ENCODE results near the gene MTSS2. TPM values are rescaled to one million over a fixed set of nuclear protein-coding genes. Genes with fewer than 3 reads are reported as not detected.

The MTSS2 gene
- total RNA-seq, 2 donors from 2014 or later = 0.11 to 0.67 TPM

GRCh38 chr16:70721202-70721963, 35.5 kb upstream of the MTSS2 start:
- Mint-ChIP-seq H3K27me3 (no peaks in the 10 kb centered on the region), H3K36me3 (ENCODE audit: low read depth) (peaks cover 44% of the 10 kb centered on the region), H3K27ac (peak overlapping the region; percentile 3), H3K4me3 (no peak overlapping the region), H3K4me1 (peaks cover 5% of the 10 kb centered on the region), H3K9me3 (no peaks in the 10 kb centered on the region)
- ATAC-seq (replicated peaks) = no peak

- peaks cover 5% of the 10 kb centered on the region for H3K4me1 Mint-ChIP-seq
- H3K27me3 Mint-ChIP-seq = no peaks in the 10 kb centered on the region
- no peak overlapping the region for H3K4me3 Mint-ChIP-seq
- no peaks in the 10 kb centered on the region for H3K9me3 Mint-ChIP-seq
- H3K27ac Mint-ChIP-seq = peak overlapping the region; percentile 3
- ATAC-seq (replicated peaks) = no peak
- H3K36me3 Mint-ChIP-seq (ENCODE audit: low read depth) = peaks cover 44% of the 10 kb centered on the region
Observed at GRCh38 chr16:70720425-70721201, 34.8 kb upstream of the MTSS2 start.

- Mint-ChIP-seq H3K9me3 (no peaks in the 10 kb centered on the region), H3K36me3 (ENCODE audit: low read depth) (peaks cover 30% of the 10 kb centered on the region), H3K4me3 (no peak overlapping the region), H3K4me1 (peaks cover 5% of the 10 kb centered on the region), H3K27ac (no peak overlapping the region), H3K27me3 (no peaks in the 10 kb centered on the region)
- ATAC-seq (replicated peaks) = no peak
Observed at GRCh38 chr16:70717065-70717464, 31.2 kb upstream of the MTSS2 start.

GRCh38 chr16:70715860-70716357, 30.1 kb upstream of the MTSS2 start:
- H3K4me3 Mint-ChIP-seq = no peak overlapping the region
- no peak for ATAC-seq (replicated peaks)
- peaks cover 5% of the 10 kb centered on the region for H3K4me1 Mint-ChIP-seq
- H3K27me3 Mint-ChIP-seq = no peaks in the 10 kb centered on the region
- H3K9me3 Mint-ChIP-seq = no peaks in the 10 kb centered on the region
- no peak overlapping the region for H3K27ac Mint-ChIP-seq
- peaks cover 20% of the 10 kb centered on the region for H3K36me3 Mint-ChIP-seq (ENCODE audit: low read depth)

GRCh38 chr16:70715055-70715858, 29.4 kb upstream of the MTSS2 start:
- Mint-ChIP-seq H3K4me1 (no peaks in the 10 kb centered on the region), H3K36me3 (ENCODE audit: low read depth) (peaks cover 14% of the 10 kb centered on the region), H3K27ac (no peak overlapping the region), H3K9me3 (no peaks in the 10 kb centered on the region), H3K27me3 (no peaks in the 10 kb centered on the region), H3K4me3 (no peak overlapping the region)
- ATAC-seq (replicated peaks) = no peak

- Mint-ChIP-seq H3K4me1 (no peaks in the 10 kb centered on the region), H3K27me3 (no peaks in the 10 kb centered on the region), H3K4me3 (no peak overlapping the region), H3K36me3 (ENCODE audit: low read depth) (peaks cover 7% of the 10 kb centered on the region), H3K27ac (no peak overlapping the region), H3K9me3 (no peaks in the 10 kb centered on the region)
- ATAC-seq (replicated peaks) = no peak
Observed at GRCh38 chr16:70714581-70715054, 28.8 kb upstream of the MTSS2 start.

GRCh38 chr16:70713824-70714223, 28.0 kb upstream of the MTSS2 start:
- Mint-ChIP-seq H3K27me3 (no peaks in the 10 kb centered on the region), H3K9me3 (no peaks in the 10 kb centered on the region), H3K4me1 (no peaks in the 10 kb centered on the region), H3K36me3 (ENCODE audit: low read depth) (no peaks in the 10 kb centered on the region), H3K4me3 (no peak overlapping the region), H3K27ac (no peak overlapping the region)
- no peak for ATAC-seq (replicated peaks)

GRCh38 chr16:70713342-70713741, 27.5 kb upstream of the MTSS2 start:
- no peaks in the 10 kb centered on the region for H3K36me3 Mint-ChIP-seq (ENCODE audit: low read depth)
- H3K4me3 Mint-ChIP-seq = no peak overlapping the region
- no peaks in the 10 kb centered on the region for H3K4me1 Mint-ChIP-seq
- no peaks in the 10 kb centered on the region for H3K9me3 Mint-ChIP-seq
- no peak for ATAC-seq (replicated peaks)
- no peaks in the 10 kb centered on the region for H3K27me3 Mint-ChIP-seq
- H3K27ac Mint-ChIP-seq = no peak overlapping the region

- Mint-ChIP-seq H3K27ac (no peak overlapping the region), H3K36me3 (ENCODE audit: low read depth) (no peaks in the 10 kb centered on the region), H3K27me3 (no peaks in the 10 kb centered on the region), H3K9me3 (no peaks in the 10 kb centered on the region), H3K4me1 (no peaks in the 10 kb centered on the region), H3K4me3 (no peak overlapping the region)
- ATAC-seq (replicated peaks) = no peak
Observed at GRCh38 chr16:70712942-70713341, 27.1 kb upstream of the MTSS2 start.

- ATAC-seq (replicated peaks) = no peak
- H3K4me3 Mint-ChIP-seq = no peak overlapping the region
- H3K36me3 Mint-ChIP-seq (ENCODE audit: low read depth) = no peaks in the 10 kb centered on the region
- H3K4me1 Mint-ChIP-seq = no peaks in the 10 kb centered on the region
- no peak overlapping the region for H3K27ac Mint-ChIP-seq
- no peaks in the 10 kb centered on the region for H3K9me3 Mint-ChIP-seq
- H3K27me3 Mint-ChIP-seq = no peaks in the 10 kb centered on the region
Observed at GRCh38 chr16:70712359-70712758, 26.5 kb upstream of the MTSS2 start.

GRCh38 chr16:70711211-70712031, 25.6 kb upstream of the MTSS2 start:
- Mint-ChIP-seq H3K4me3 (no peak overlapping the region), H3K36me3 (ENCODE audit: low read depth) (no peaks in the 10 kb centered on the region), H3K9me3 (no peaks in the 10 kb centered on the region), H3K4me1 (no peaks in the 10 kb centered on the region), H3K27me3 (no peaks in the 10 kb centered on the region), H3K27ac (no peak overlapping the region)
- no peak for ATAC-seq (replicated peaks)

- Mint-ChIP-seq H3K9me3 (no peaks in the 10 kb centered on the region), H3K4me1 (no peaks in the 10 kb centered on the region), H3K36me3 (ENCODE audit: low read depth) (no peaks in the 10 kb centered on the region), H3K27ac (no peak overlapping the region), H3K4me3 (no peak overlapping the region), H3K27me3 (no peaks in the 10 kb centered on the region)
- ATAC-seq (replicated peaks) = no peak
Observed at GRCh38 chr16:70710422-70711210, 24.8 kb upstream of the MTSS2 start.

- Mint-ChIP-seq H3K27ac (no peak overlapping the region), H3K4me3 (no peak overlapping the region), H3K27me3 (no peaks in the 10 kb centered on the region), H3K36me3 (ENCODE audit: low read depth) (no peaks in the 10 kb centered on the region), H3K9me3 (no peaks in the 10 kb centered on the region), H3K4me1 (no peaks in the 10 kb centered on the region)
- no peak for ATAC-seq (replicated peaks)
Observed at GRCh38 chr16:70709942-70710341, 24.1 kb upstream of the MTSS2 start.

All from activated T-helper 17 cell treated with anti-CD3 and anti-CD28 coated beads, Interleukin-2, amount 50 U/mL, for 72 hours (primary cell).